KBM-7 (cell line): Measurements from ENCODE around the gene ACOT8.
A peak's percentile ranks its signal among the peaks of the same experiment; 100 is the strongest.
"Not testable (repeated sequence)": the region's sequence is repeated elsewhere in the genome, so short reads cannot be mapped to it uniquely, and the experiment has no call there.

Experiments used
- DNase-seq: peaks from one replicate; pipeline ENCODE4 v3.0.0-alpha.2; 2015
- in situ Hi-C: fragments of 300-500 bp; cut with MboI; formaldehyde crosslinking; loops from 2 replicates; pipeline ENCODE4 v1.14.3; 2020; ENCODE audit warnings: low sequenced_read_pairs, low pct_unique_long_range_greater_than_20kb, mixed read lengths

ACOT8 gene

GRCh38 chr20:45890077-45890984 lies 33.1 kb upstream of the ACOT8 start:
- in situ Hi-C loops, result no loop called here
- DNase-seq, result no peak

- DNase-seq, result no peak
- in situ Hi-C loops, result no loop called here
Measured at GRCh38 chr20:45888681-45889080, 31.5 kb upstream of the ACOT8 start.

GRCh38 chr20:45887346-45887715 lies 30.1 kb upstream of the ACOT8 start, which contains the start of gene SPATA25:
Gene SPATA25, minus strand, starts transcription at chr20:45887622. Its CDS starts 32 bp downstream, at chr20:45887590.
- in situ Hi-C loops, result no loop called here
- DNase-seq, result no peak

- in situ Hi-C loops, result no loop called here
- DNase-seq, result no peak
Measured at GRCh38 chr20:45886590-45887345, 29.6 kb upstream of the ACOT8 start.

GRCh38 chr20:45883100-45883469 lies 25.9 kb upstream of the ACOT8 start:
- DNase-seq, result no peak
- in situ Hi-C loops, result no loop called here

GRCh38 chr20:45882469-45883099 lies 25.4 kb upstream of the ACOT8 start:
- no peak for DNase-seq
- in situ Hi-C loops, result no loop called here

- DNase-seq, result peak; percentile 99
- in situ Hi-C loops, result no loop called here
Measured at GRCh38 chr20:45880988-45881788, 24.0 kb upstream of the ACOT8 start, which contains the start of gene ZSWIM1. Gene ZSWIM1, plus strand, starts transcription at chr20:45881227. Its CDS starts 1,366 bp downstream, at chr20:45882593.

GRCh38 chr20:45878076-45878761 lies 21.0 kb upstream of the ACOT8 start:
- in situ Hi-C loops, result no loop called here
- no peak for DNase-seq

GRCh38 chr20:45874576-45874975 lies 17.4 kb upstream of the ACOT8 start:
- no peak for DNase-seq
- in situ Hi-C loops, result no loop called here

GRCh38 chr20:45874104-45874481 lies 16.9 kb upstream of the ACOT8 start:
- in situ Hi-C loops, DNase-seq: not testable (repeated sequence)

GRCh38 chr20:45873409-45874103 lies 16.4 kb upstream of the ACOT8 start:
- in situ Hi-C loops, result no loop called here
- no peak for DNase-seq

GRCh38 chr20:45872626-45873025 lies 15.4 kb upstream of the ACOT8 start:
- in situ Hi-C loops, result no loop called here
- DNase-seq, result no peak

GRCh38 chr20:45867819-45868176 lies 10.6 kb upstream of the ACOT8 start:
- in situ Hi-C loops, result no loop called here

GRCh38 chr20:45867136-45867818 lies 10.1 kb upstream of the ACOT8 start:
- no peak for DNase-seq
- in situ Hi-C loops, result no loop called here

More at GRCh38 chr20:45867819-45868176, 10.6 kb upstream of the ACOT8 start:
- no peak for DNase-seq

- DNase-seq, result no peak
- in situ Hi-C loops, result no loop called here
Measured at GRCh38 chr20:45866454-45866853, 9.3 kb upstream of the ACOT8 start.

GRCh38 chr20:45863543-45864470 lies 6.6 kb upstream of the ACOT8 start:
- in situ Hi-C loops, result no loop called here
- DNase-seq, result no peak
